Upper lobe of left lung (tissue), 6 donors: ENCODE measurements around the gene PGBD5. TPM values are rescaled to one million over a fixed set of nuclear protein-coding genes. Genes with fewer than 3 reads are reported as not detected.

Source experiments
- ATAC-seq, 2 donors: fragments of 200-7000 bp; cut with Tn5 transposase; one replicate each; pipeline ENCODE4 v1.9.1; 2022; ENCODE audit warnings: mild to moderate bottlenecking in 2 of 2, moderate library complexity in 2 of 2; ENCODE audit not compliant: low FRiP score in 2 of 2
- DNase-seq, 2 donors: peaks; one replicate each; pipeline ENCODE4 v3.0.0-alpha.2; 2019 to 2020
- H3K27ac ChIP-seq, 4 donors: fragments of 200-600 bp; sonication (generic); one replicate each; pipeline ENCODE4 v1.5.1; 2016 to 2019
- H3K27me3 ChIP-seq, 4 donors: fragments of 200-600 bp; sonication (generic); one replicate each; pipeline ENCODE4 v1.5.1; 2017 to 2019
- H3K36me3 ChIP-seq, 4 donors: fragments of 200-600 bp; sonication (generic); one replicate each; pipeline ENCODE4 v1.5.1; 2016 to 2019
- H3K4me1 ChIP-seq, 4 donors: fragments of 200-600 bp; sonication (generic); one replicate each; pipeline ENCODE4 v1.5.1; 2018 to 2019
- H3K4me3 ChIP-seq, 4 donors: fragments of 200-600 bp; sonication (generic); one replicate each; pipeline ENCODE4 v1.5.1; 2017 to 2019; ENCODE audit warnings: mild to moderate bottlenecking in 2 of 4, moderate library complexity in 1 of 4
- H3K9me3 ChIP-seq, 4 donors: fragments of 200-600 bp; sonication (generic); one replicate each; pipeline ENCODE4 v1.5.1; 2018 to 2019
- EP300 ChIP-seq, 4 donors: sonication (generic); formaldehyde crosslinking; IDR thresholded peaks; one replicate each; pipeline ENCODE4 v1.5.1; 2017; ENCODE audit warnings: antibody characterized with exemption in 4 of 4, control low read depth in 2 of 4
- POLR2A ChIP-seq, 4 donors: fragments of 450-650 bp; IDR thresholded peaks; one replicate each; pipeline ENCODE4 v1.5.1; 2016 to 2017; ENCODE audit warnings: antibody characterized with exemption in 4 of 4, mild to moderate bottlenecking in 2 of 4
- POLR2AphosphoS5 ChIP-seq, 2 donors: sonication (generic); formaldehyde crosslinking; IDR thresholded peaks; one replicate each; pipeline ENCODE4 v1.5.1; 2017; ENCODE audit warnings: antibody characterized with exemption in 2 of 2
- WGBS, 2 donors: methylation state at CpG; one replicate each; pipeline ENCODE4 v1.1.5; 2017 to 2018; 5-methylcytosine and 5-hydroxymethylcytosine counted together
- total RNA-seq, 6 donors: library from RNA; depleted of rRNA in 4 of 6; stranded (reverse); fragments of >200 nt in 4 of 6; gene quantifications; one replicate each; pipeline versions ENCODE4 v1.1.0 to v1.2.1, GENCODE V29; 2016 to 2021
- TF ChIP-seq, protein P1 (sequence below), 6 experiments: fragments of 450-650 bp in 4 of 6; fragments of 200-600 bp in 2 of 6; sonication (generic) in 2 of 6; IDR thresholded peaks; one replicate each; pipeline ENCODE4 v1.5.1; 2016 to 2019; ENCODE audit warnings: antibody characterized with exemption in 6 of 6
- donor health status: DM: no; HTN: no; CAD: no; lungs with moderate emphysema.
- donor health status: DM: no; HTN: yes; CAD: no; lungs with severe emphysema.

The PGBD5 gene
- total RNA-seq, 6 donors from 2014 or later: 0.78 to 5.0 (median 3.9) TPM

DNA sequence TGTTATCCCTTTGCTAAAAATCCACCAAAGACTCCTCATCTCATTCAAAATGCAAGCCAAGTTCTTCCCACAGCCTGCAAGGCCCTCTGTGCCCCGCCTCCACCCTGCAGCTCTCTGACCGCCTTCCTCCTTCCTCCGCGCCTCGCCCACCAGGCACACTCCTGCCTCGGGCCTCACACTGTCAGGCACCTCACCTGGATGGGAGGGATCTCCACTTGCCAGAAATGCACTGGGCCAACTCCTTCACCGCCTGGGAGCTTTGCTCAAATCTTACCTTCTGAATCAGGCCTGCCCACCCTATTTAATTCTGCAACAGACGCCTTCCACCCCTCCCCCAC is 26.2 kb downstream of the PGBD5 start:
- Histone ChIP-seq H3K36me3 (no peaks in the 10 kb centered on the region), H3K9me3 (no peaks in the 10 kb centered on the region), H3K27ac (no peak overlapping the region), H3K4me1 (no peaks in the 10 kb centered on the region), H3K27me3 (no peaks in the 10 kb centered on the region), H3K4me3 (no peak overlapping the region)
- 71 to 79% methylated on average over 8 of the region's 8 CpGs for whole genome bisulfite sequencing, 2 donors
- no peak for TF ChIP-seq EP300 (IDR thresholded peaks at IDR 0.05)
- TF ChIP-seq POLR2A (IDR thresholded peaks at IDR 0.05): no peak
- TF ChIP-seq, protein P1, sequence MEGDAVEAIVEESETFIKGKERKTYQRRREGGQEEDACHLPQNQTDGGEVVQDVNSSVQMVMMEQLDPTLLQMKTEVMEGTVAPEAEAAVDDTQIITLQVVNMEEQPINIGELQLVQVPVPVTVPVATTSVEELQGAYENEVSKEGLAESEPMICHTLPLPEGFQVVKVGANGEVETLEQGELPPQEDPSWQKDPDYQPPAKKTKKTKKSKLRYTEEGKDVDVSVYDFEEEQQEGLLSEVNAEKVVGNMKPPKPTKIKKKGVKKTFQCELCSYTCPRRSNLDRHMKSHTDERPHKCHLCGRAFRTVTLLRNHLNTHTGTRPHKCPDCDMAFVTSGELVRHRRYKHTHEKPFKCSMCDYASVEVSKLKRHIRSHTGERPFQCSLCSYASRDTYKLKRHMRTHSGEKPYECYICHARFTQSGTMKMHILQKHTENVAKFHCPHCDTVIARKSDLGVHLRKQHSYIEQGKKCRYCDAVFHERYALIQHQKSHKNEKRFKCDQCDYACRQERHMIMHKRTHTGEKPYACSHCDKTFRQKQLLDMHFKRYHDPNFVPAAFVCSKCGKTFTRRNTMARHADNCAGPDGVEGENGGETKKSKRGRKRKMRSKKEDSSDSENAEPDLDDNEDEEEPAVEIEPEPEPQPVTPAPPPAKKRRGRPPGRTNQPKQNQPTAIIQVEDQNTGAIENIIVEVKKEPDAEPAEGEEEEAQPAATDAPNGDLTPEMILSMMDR (IDR thresholded peaks at IDR 0.05): no peak
- TF ChIP-seq POLR2AphosphoS5 (IDR thresholded peaks at IDR 0.05): no peak
- DNase-seq (peak in 1 of 2 donors; percentile 33), ATAC-seq (no peak)

DNA sequence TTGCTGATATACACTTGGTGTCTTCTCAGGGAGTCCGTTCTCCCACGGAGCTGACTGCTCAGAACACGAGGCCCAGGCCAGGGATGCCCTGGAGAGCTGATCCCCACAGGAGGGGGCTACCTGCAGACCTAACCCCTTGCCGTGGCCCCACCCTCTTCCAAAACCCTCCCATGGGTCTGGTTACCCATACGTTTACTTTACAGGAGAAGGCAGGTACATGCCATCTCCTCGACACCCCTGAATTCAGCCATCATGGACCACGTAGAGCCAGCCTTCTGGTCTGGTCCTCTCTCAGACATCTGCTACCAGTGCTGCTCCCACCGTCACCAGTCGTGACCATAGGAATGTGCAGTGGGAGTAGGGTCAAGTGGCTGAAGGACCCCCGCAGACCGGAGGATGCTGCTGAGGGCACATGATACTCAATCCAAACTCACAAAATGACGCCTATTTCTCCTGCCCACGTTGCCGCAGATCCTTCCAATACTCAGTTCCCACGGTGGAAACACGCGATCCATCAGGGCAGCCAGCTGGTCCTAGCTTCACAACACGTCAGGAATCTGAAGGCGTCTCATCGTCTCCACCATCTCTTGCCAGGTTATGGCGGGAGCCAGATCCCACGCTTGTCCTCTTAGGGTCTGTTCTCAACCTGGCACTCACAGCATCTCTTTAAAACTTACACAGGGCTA is 26.7 kb downstream of the PGBD5 start:
- Histone ChIP-seq H3K4me3 (no peak overlapping the region), H3K36me3 (no peaks in the 10 kb centered on the region), H3K27me3 (no peaks in the 10 kb centered on the region), H3K27ac (no peak overlapping the region), H3K9me3 (no peaks in the 10 kb centered on the region), H3K4me1 (no peaks in the 10 kb centered on the region)
- no peak for TF ChIP-seq EP300 (IDR thresholded peaks at IDR 0.05)
- no peak for TF ChIP-seq POLR2AphosphoS5 (IDR thresholded peaks at IDR 0.05)
- TF ChIP-seq, protein P1 (IDR thresholded peaks at IDR 0.05): no peak
- no peak for TF ChIP-seq POLR2A (IDR thresholded peaks at IDR 0.05)
- ATAC-seq: no peak
- no peak for DNase-seq
- WGBS, 2 donors: 80 to 82% methylated on average over 15 to 22 of the region's 22 CpGs

DNA sequence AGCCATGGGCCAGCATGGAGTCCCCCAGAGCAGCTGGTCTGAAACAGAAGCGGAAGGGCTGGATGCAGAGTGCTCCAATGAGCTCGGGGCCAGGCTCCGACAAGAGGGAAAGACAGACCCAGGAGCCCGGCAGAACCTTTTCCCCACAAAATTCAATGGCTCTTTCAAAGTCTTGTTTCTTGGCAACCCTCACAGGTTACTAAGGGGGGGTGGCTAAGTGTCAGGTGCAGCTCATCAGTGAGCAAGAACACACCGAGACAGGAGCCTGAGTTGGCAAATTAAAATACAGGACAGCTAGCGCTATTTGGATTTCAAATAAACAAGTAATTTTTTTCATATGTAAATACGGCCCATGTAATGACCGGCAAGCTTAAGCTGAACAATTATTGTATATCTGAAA is 27.3 kb downstream of the PGBD5 start:
- Histone ChIP-seq H3K9me3 (no peaks in the 10 kb centered on the region), H3K4me1 (no peaks in the 10 kb centered on the region), H3K27me3 (no peaks in the 10 kb centered on the region), H3K4me3 (no peak overlapping the region), H3K36me3 (no peaks in the 10 kb centered on the region), H3K27ac (no peak overlapping the region)
- WGBS, 2 donors: 80 to 93% methylated on average over 8 of the region's 8 CpGs
- ATAC-seq: no peak
- TF ChIP-seq EP300 (IDR thresholded peaks at IDR 0.05) (no peak), POLR2AphosphoS5 (IDR thresholded peaks at IDR 0.05) (no peak)
- DNase-seq: no peak

DNA sequence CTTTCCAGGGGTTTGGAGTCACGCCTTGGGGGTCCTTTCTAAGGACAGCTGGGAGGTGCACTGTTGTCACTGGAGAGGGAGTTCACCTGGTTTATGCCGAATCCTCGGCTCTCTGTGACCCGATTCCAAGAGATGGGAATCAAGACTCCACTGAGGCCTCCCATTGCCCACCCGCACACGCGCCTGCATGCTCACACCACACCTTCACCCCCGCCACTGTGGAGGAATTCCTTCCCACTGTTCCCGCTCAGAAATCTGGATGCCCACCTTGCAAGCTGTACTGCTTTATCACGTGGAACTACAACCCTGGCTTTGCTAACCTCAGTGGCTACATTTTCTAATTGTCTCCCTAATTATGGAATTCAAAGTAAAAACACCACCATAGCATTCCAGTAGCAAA is 29.2 kb downstream of the PGBD5 start:
- H3K4me3 ChIP-seq: no peak overlapping the region
- WGBS, 2 donors: 88 to 91% methylated on average over 9 to 10 of the region's 10 CpGs
- H3K9me3 ChIP-seq: no peaks in the 10 kb centered on the region
- no peak overlapping the region for H3K27ac ChIP-seq
- TF ChIP-seq, protein P1 (IDR thresholded peaks at IDR 0.05): no peak
- TF ChIP-seq EP300 (IDR thresholded peaks at IDR 0.05): no peak
- TF ChIP-seq POLR2AphosphoS5 (IDR thresholded peaks at IDR 0.05): no peak
- TF ChIP-seq POLR2A (IDR thresholded peaks at IDR 0.05): no peak
- H3K27me3 ChIP-seq: no peaks in the 10 kb centered on the region
- no peaks in the 10 kb centered on the region for H3K4me1 ChIP-seq
- no peaks in the 10 kb centered on the region for H3K36me3 ChIP-seq
- no peak for DNase-seq
- no peak for ATAC-seq

DNA sequence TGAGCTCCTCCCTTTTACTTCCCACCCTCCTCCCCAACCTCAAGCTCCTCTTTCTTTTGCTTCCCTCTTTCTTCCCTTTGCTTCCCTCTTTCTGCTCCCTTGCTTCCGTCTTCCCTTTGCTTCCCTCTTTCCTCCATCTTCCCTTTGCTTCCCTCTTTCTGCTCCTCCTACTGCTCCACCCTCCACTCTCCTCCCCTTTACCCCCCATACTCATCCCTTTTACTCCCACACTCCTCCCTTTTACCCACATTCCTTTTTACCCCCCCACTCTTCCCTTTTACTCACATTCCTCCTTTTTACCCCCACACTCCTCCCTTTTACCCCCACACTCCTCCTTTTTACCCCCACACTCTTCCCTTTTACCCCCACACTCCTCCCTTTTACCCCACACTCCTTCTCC is 30.2 kb downstream of the PGBD5 start:
- Histone ChIP-seq H3K4me3 (no peak overlapping the region), H3K27ac (no peak overlapping the region), H3K9me3 (no peaks in the 10 kb centered on the region), H3K36me3 (no peaks in the 10 kb centered on the region), H3K27me3 (no peaks in the 10 kb centered on the region), H3K4me1 (no peaks in the 10 kb centered on the region)
- DNase-seq (no peak), ATAC-seq (no peak)
- no peak for TF ChIP-seq POLR2AphosphoS5 (IDR thresholded peaks at IDR 0.05)
- no peak for TF ChIP-seq POLR2A (IDR thresholded peaks at IDR 0.05)
- TF ChIP-seq EP300 (IDR thresholded peaks at IDR 0.05): no peak
- TF ChIP-seq, protein P1 (IDR thresholded peaks at IDR 0.05): no peak
- WGBS, 2 donors: 43 to 78% methylated on average over 1 of the region's 1 CpG
